Measurements from ENCODE around the gene C11orf54. TPM values are rescaled to one million over a fixed set of nuclear protein-coding genes. Genes with fewer than 3 reads are reported as not detected.
A peak's percentile ranks its signal among the peaks of the same experiment; 100 is the strongest.

Gene C11orf54
- polyA plus RNA-seq, 3 donors: 8.3 to 23.6 (median 14.1) TPM

DNA sequence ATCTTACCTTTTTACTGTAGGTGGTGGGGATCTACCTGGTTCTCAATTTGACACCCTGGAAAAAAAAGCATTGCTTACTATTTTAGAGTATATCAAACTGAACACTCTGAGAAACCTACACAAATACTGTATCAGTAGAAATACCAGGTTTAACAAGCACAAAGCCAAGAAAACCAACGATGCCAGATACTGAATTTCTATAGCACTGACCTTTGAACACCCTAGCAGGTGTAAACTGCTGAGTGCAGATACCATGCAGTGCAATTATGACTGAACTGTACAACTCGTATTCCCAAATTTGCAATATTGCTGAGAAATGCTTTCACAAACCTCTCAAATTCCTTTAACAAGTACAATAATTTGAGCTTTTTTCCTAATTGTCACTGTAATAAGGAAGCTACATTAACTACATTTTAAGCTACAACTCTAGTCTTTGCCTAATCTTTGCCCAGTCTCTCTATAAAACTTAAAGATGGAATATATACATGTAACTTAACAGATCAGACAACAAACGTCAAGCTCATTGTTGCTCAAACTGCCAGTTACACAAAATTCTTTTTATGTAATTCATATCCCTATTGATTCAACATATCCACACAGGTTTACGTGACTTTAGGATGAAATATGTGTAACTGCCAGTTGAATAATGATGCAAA, 9.1 kb upstream of the C11orf54 start:
- no peak overlapping the region for H3K4me3 ChIP-seq (replicated peaks in 1 of 3; ENCODE audit: low read depth in 2 of 3, low read length in 3 of 3)
- no peak overlapping the region for H3K4me3 Mint-ChIP-seq
- no peaks in the 10 kb centered on the region for H3K4me1 ChIP-seq (ENCODE audit: control insufficient read depth in 1 of 2, insufficient read depth in 2 of 2, low read length in 2 of 2)
- H3K27me3 Mint-ChIP-seq (ENCODE audit: low read depth in 3 of 3): no peaks in the 10 kb centered on the region
- DNase-seq: no peak
- no peak overlapping the region for H3K27ac ChIP-seq (ENCODE audit: low read depth in 1 of 2, low read length in 2 of 2)
- TF ChIP-seq, protein P1, sequence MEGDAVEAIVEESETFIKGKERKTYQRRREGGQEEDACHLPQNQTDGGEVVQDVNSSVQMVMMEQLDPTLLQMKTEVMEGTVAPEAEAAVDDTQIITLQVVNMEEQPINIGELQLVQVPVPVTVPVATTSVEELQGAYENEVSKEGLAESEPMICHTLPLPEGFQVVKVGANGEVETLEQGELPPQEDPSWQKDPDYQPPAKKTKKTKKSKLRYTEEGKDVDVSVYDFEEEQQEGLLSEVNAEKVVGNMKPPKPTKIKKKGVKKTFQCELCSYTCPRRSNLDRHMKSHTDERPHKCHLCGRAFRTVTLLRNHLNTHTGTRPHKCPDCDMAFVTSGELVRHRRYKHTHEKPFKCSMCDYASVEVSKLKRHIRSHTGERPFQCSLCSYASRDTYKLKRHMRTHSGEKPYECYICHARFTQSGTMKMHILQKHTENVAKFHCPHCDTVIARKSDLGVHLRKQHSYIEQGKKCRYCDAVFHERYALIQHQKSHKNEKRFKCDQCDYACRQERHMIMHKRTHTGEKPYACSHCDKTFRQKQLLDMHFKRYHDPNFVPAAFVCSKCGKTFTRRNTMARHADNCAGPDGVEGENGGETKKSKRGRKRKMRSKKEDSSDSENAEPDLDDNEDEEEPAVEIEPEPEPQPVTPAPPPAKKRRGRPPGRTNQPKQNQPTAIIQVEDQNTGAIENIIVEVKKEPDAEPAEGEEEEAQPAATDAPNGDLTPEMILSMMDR (IDR thresholded peaks at IDR 0.05): no peak
- peaks cover 12% of the 10 kb centered on the region for H3K4me1 Mint-ChIP-seq
- peaks cover 30% of the 10 kb centered on the region for H3K79me2 ChIP-seq (ENCODE audit: insufficient read depth, low read length)
- no peak overlapping the region for H3K4me2 ChIP-seq (replicated peaks; ENCODE audit: extremely low read depth, low read length, poor library complexity, severe bottlenecking)
- H3K9ac ChIP-seq (ENCODE audit: insufficient read depth, low read length, poor library complexity, severe bottlenecking): no peak overlapping the region
- H3K27me3 ChIP-seq (ENCODE audit: control insufficient read depth in 2 of 2, insufficient read depth in 2 of 2, low read length in 2 of 2): no peaks in the 10 kb centered on the region
- H3K36me3 Mint-ChIP-seq: peaks cover 83 to 95% of the 10 kb centered on the region in 2 donors
- H3K27ac Mint-ChIP-seq: no peak overlapping the region
- H2AFZ ChIP-seq (ENCODE audit: insufficient read depth, low read depth, low read length, poor library complexity, severe bottlenecking): no peak overlapping the region
- intact Hi-C loops (cut with micrococcal nuclease): no loop called here
- no peaks in the 10 kb centered on the region for H3K9me3 ChIP-seq (replicated peaks in 1 of 2; ENCODE audit: control insufficient read depth in 1 of 2, insufficient read depth in 1 of 2, low read length in 2 of 2)
- H4K20me1 ChIP-seq (ENCODE audit: insufficient read depth, low read length): peaks cover 71% of the 10 kb centered on the region
- 95% methylated on average over 2 of the region's 4 CpGs for WGBS (ENCODE audit: insufficient coverage)
- H3K9me3 Mint-ChIP-seq: no peaks in the 10 kb centered on the region
- H3K36me3 ChIP-seq (replicated peaks in 1 of 2; ENCODE audit: control insufficient read depth in 1 of 2, insufficient read depth in 2 of 2, low read length in 2 of 2): peaks cover 100% of the 10 kb centered on the region in 2 donors

DNA sequence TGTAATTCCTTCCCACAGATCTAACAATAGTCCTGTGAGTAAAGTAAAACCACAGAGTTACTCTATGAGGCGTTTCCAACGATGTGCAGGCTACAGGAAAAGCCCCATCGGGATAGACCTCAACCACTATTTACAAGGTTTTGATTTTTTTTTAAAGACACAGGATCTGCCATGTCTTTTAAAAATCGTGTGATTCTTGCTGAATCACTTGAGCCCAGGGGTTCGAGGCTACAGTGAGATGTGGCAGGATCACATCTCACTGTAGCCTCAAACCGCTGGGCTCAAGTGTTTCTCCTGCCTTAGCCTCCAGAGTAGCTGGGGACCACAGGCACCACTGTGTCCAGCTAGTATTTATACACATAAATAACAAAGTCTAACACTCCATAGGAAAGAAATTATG, 8.0 kb upstream of the C11orf54 start:
- Histone ChIP-seq H3K4me2 (replicated peaks; ENCODE audit: extremely low read depth, low read length, poor library complexity, severe bottlenecking) (no peak overlapping the region), H2AFZ (ENCODE audit: insufficient read depth, low read depth, low read length, poor library complexity, severe bottlenecking) (no peak overlapping the region), H3K4me1 (ENCODE audit: control insufficient read depth in 1 of 2, insufficient read depth in 2 of 2, low read length in 2 of 2) (peaks cover 5 to 9% of the 10 kb centered on the region in 2 donors), H4K20me1 (ENCODE audit: insufficient read depth, low read length) (peaks cover 82% of the 10 kb centered on the region), H3K27ac (ENCODE audit: low read depth in 1 of 2, low read length in 2 of 2) (peak overlapping the region in 1 of 2 donors; percentile 33), H3K36me3 (replicated peaks in 1 of 2; ENCODE audit: control insufficient read depth in 1 of 2, insufficient read depth in 2 of 2, low read length in 2 of 2) (peaks cover 100% of the 10 kb centered on the region in 2 donors), H3K27me3 (ENCODE audit: control insufficient read depth in 2 of 2, insufficient read depth in 2 of 2, low read length in 2 of 2) (no peaks in the 10 kb centered on the region), H3K79me2 (ENCODE audit: insufficient read depth, low read length) (peaks cover 41% of the 10 kb centered on the region), H3K9ac (ENCODE audit: insufficient read depth, low read length, poor library complexity, severe bottlenecking) (no peak overlapping the region), H3K4me3 (replicated peaks in 1 of 3; ENCODE audit: low read depth in 2 of 3, low read length in 3 of 3) (no peak overlapping the region), H3K9me3 (replicated peaks in 1 of 2; ENCODE audit: control insufficient read depth in 1 of 2, insufficient read depth in 1 of 2, low read length in 2 of 2) (no peaks in the 10 kb centered on the region)
- Mint-ChIP-seq H3K27me3 (ENCODE audit: low read depth in 3 of 3) (no peaks in the 10 kb centered on the region), H3K36me3 (peaks cover 87 to 97% of the 10 kb centered on the region in 2 donors), H3K4me1 (peaks cover 22% of the 10 kb centered on the region), H3K9me3 (no peaks in the 10 kb centered on the region), H3K4me3 (no peak overlapping the region), H3K27ac (peak overlapping the region in 2 of 7 donors; percentile 5 to 40)
- WGBS (ENCODE audit: insufficient coverage): 72% methylated on average over 3 of the region's 6 CpGs
- intact Hi-C loops (cut with micrococcal nuclease): no loop called here
- DNase-seq: no peak
- TF ChIP-seq, protein P1 (IDR thresholded peaks at IDR 0.05): no peak

Data from CD14-positive monocyte (primary cell).